Activated B cell treated with CpG ODN at 0.5 μM for 24 hours (primary cell): Measurements from ENCODE around the gene HES5. TPM values are rescaled to one million over a fixed set of nuclear protein-coding genes. Genes with fewer than 3 reads are reported as not detected.

Source experiments
- ATAC-seq: fragments of 200-7000 bp; cut with Tn5 transposase; one replicate; pipeline ENCODE4 v1.10.0; 2021; ENCODE audit warnings: low read depth, mild to moderate bottlenecking, moderate library complexity
- CTCF ChIA-PET: fragments of 350-600 bp; sonication (Branson Sonifier 250); formaldehyde crosslinking; loops from one replicate; lab custom pipeline; 2021; ENCODE audit warnings: antibody characterized with exemption; lab: Charles Lee
- POLR2A ChIA-PET: fragments of 350-600 bp; sonication (Branson Sonifier 250); formaldehyde crosslinking; loops from one replicate; lab custom pipeline; 2021; ENCODE audit warnings: antibody characterized with exemption; lab: Charles Lee
- DNase-seq: peaks from one replicate; pipeline ENCODE4 v3.0.0; 2022
- H3K27ac Mint-ChIP-seq: one replicate; pipeline ENCODE4 v1.8.0; 2020; ENCODE audit warnings: mixed read lengths
- H3K27me3 Mint-ChIP-seq: one replicate; pipeline ENCODE4 v1.8.0; 2021; ENCODE audit warnings: mixed read lengths
- H3K36me3 Mint-ChIP-seq: one replicate; pipeline ENCODE4 v1.8.0; 2021; ENCODE audit warnings: low read depth, mixed read lengths
- H3K4me1 Mint-ChIP-seq: one replicate; pipeline ENCODE4 v1.8.0; 2021; ENCODE audit warnings: mixed read lengths
- H3K4me3 Mint-ChIP-seq: one replicate; pipeline ENCODE4 v1.8.0; 2020; ENCODE audit warnings: mild to moderate bottlenecking, mixed read lengths
- H3K9me3 Mint-ChIP-seq: one replicate; pipeline ENCODE4 v1.8.0; 2020; ENCODE audit warnings: mixed read lengths
- CTCF ChIP-seq: fragments of 200-600 bp; IDR thresholded peaks from one replicate; pipeline ENCODE4 v1.8.0; 2022; ENCODE audit warnings: antibody characterized with exemption, mild to moderate bottlenecking
- intact Hi-C: fragments of 100-400 bp; cut with micrococcal nuclease; formaldehyde crosslinking; loops from one replicate; pipeline ENCODE4 v1.15.1; 2024
- total RNA-seq: library from RNA; stranded (reverse); gene quantifications from 2 replicates; pipeline ENCODE4 v1.2.3, GENCODE V29; 2022

The HES5 gene
- total RNA-seq, 1 donor from 2014 or later: not detected

GRCh38 chr1:2509589-2509988 lies 20.5 kb downstream of the HES5 start:
- no peak overlapping the region for H3K27ac Mint-ChIP-seq
- H3K4me1 Mint-ChIP-seq: no peaks in the 10 kb centered on the region
- intact Hi-C loops: no loop called here
- H3K9me3 Mint-ChIP-seq: no peaks in the 10 kb centered on the region
- no peaks in the 10 kb centered on the region for H3K27me3 Mint-ChIP-seq
- DNase-seq (no peak), ATAC-seq (no peak)
- ChIA-PET CTCF (no interaction called here), POLR2A (interaction anchor here (1.3 kb wide), 1 partner anchor 16 kb away, joined by 3 read pairs; no protein-coding TSS in a partner anchor)
- H3K4me3 Mint-ChIP-seq: no peak overlapping the region
- no peak for TF ChIP-seq CTCF
- H3K36me3 Mint-ChIP-seq: peaks cover 52% of the 10 kb centered on the region

GRCh38 chr1:2508751-2509150 lies 21.3 kb downstream of the HES5 start:
- peaks cover 51% of the 10 kb centered on the region for H3K36me3 Mint-ChIP-seq
- no peak for TF ChIP-seq CTCF
- POLR2A ChIA-PET: no interaction called here
- ATAC-seq: no peak
- no peaks in the 10 kb centered on the region for H3K9me3 Mint-ChIP-seq
- H3K27me3 Mint-ChIP-seq: no peaks in the 10 kb centered on the region
- H3K4me1 Mint-ChIP-seq: no peaks in the 10 kb centered on the region
- H3K27ac Mint-ChIP-seq: no peak overlapping the region
- H3K4me3 Mint-ChIP-seq: no peak overlapping the region
- intact Hi-C loops: no loop called here
- CTCF ChIA-PET: no interaction called here
- DNase-seq: no peak

GRCh38 chr1:2508180-2508579 lies 21.9 kb downstream of the HES5 start:
- H3K27me3 Mint-ChIP-seq: no peaks in the 10 kb centered on the region
- ChIA-PET CTCF (no interaction called here), POLR2A (no interaction called here)
- H3K9me3 Mint-ChIP-seq: no peaks in the 10 kb centered on the region
- intact Hi-C loops: no loop called here
- peaks cover 46% of the 10 kb centered on the region for H3K36me3 Mint-ChIP-seq
- DNase-seq (no peak), ATAC-seq (no peak)
- H3K4me1 Mint-ChIP-seq: no peaks in the 10 kb centered on the region
- TF ChIP-seq CTCF: no peak
- no peak overlapping the region for H3K27ac Mint-ChIP-seq
- H3K4me3 Mint-ChIP-seq: no peak overlapping the region

- CTCF ChIA-PET: no interaction called here
- H3K27ac Mint-ChIP-seq: no peak overlapping the region
- no peaks in the 10 kb centered on the region for H3K27me3 Mint-ChIP-seq
- peaks cover 2% of the 10 kb centered on the region for H3K4me1 Mint-ChIP-seq
- POLR2A ChIA-PET: no interaction called here
- no peak overlapping the region for H3K4me3 Mint-ChIP-seq
- H3K9me3 Mint-ChIP-seq: no peaks in the 10 kb centered on the region
- H3K36me3 Mint-ChIP-seq: peaks cover 42% of the 10 kb centered on the region
- no peak for ATAC-seq
- intact Hi-C loops: no loop called here
- no peak for TF ChIP-seq CTCF
- no peak for DNase-seq
Measured at GRCh38 chr1:2507744-2508155, 22.3 kb downstream of the HES5 start.

GRCh38 chr1:2506901-2507565 lies 23.0 kb downstream of the HES5 start:
- TF ChIP-seq CTCF: no peak
- POLR2A ChIA-PET: no interaction called here
- Mint-ChIP-seq H3K27me3 (no peaks in the 10 kb centered on the region), H3K9me3 (no peaks in the 10 kb centered on the region), H3K27ac (no peak overlapping the region), H3K4me1 (peaks cover 2% of the 10 kb centered on the region), H3K36me3 (peaks cover 35% of the 10 kb centered on the region), H3K4me3 (no peak overlapping the region)
- ATAC-seq (no peak), DNase-seq (no peak)
- CTCF ChIA-PET: no interaction called here
- intact Hi-C loops: no loop called here
